KG1 (cell line): ENCODE results near the gene LRRC56.

Experiments used
- DNase-seq: peaks from one replicate; lab custom pipeline; 2025; lab: John Stamatoyannopoulos, UW

LRRC56 gene

GRCh38 chr11:539971-540481, 2.7 kb downstream of the LRRC56 start:
- no peak for DNase-seq

DNA sequence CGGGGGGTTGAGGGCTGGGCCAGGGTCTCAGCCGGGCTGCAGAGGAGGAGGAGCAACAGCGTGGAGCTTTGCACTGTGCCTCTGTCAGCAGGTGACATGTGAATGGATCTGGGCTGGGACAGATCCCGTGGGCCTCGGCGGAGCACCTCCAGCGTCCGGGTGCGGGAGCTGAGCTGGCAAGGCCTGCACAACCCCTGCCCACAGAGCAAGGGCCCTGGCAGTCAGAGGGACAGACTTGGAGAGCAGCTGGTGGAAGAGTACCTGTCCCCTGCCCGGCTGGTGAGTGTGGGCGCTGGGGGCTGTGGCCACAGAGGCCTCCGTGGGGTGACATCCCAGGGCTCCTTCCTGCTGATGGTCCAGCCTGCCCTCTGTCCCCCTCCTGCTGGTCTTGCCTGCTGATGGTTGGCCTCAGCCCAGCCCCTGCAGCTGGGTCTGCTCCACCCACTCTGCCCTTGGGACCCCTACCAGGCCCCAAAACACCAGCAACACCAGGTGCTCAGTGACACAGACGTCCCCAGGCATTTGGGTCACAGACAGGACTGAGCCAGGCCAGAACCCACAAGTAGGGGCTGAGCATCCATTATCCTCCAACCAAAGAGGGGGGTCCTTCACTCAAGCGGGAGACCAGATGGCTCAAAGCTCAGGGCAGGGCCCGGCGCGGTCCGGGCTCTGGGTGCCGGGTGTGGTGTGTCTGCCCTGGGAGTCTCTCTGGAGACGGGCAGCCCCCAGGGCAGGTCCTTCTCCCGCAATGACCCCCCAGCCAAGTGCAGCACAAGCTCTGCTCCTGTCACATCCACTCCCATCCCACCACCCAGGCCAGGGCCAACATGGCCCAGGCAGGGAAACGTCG, 3.5 kb downstream of the LRRC56 start:
- no peak for DNase-seq

GRCh38 chr11:541433-541885, 4.1 kb downstream of the LRRC56 start:
- DNase-seq: no peak

- DNase-seq: no peak
Observed at GRCh38 chr11:544817-545166, 7.5 kb downstream of the LRRC56 start.

- DNase-seq: no peak
Observed at GRCh38 chr11:545171-545570, 7.8 kb downstream of the LRRC56 start.

- no peak for DNase-seq
Observed at GRCh38 chr11:548700-549603, 11.6 kb downstream of the LRRC56 start.

DNA sequence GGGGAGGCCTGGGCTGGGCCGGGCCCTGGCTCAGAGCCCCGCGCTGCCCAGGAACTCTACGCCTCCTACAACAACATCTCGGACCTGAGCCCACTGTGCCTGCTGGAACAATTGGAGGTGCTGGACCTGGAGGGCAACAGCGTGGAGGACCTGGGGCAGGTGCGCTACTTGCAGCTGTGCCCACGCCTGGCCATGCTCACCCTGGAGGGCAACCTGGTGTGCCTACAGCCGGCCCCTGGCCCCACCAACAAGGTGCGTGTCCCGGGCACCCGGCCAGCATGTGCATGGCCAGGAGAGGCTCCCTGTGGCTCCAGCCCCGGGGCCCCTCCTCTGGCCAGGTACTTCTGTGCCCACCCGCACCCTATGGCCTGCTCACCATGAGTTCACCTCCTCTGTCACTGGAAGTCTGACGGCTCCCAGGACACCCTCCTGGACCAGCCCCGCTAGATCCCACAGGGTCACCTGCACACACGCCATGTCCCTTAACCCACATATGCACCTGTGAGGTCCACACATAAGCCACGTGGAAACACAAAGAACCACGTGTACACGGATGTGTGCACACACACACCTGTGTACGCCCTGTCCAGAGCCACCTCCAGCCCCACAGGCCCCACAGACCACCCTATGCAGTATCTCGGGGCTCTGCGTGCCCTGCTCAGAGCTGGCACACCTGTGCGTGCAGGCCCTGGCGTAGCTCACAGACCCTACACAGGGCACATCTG, 12.9 kb downstream of the LRRC56 start:
- no peak for DNase-seq

GRCh38 chr11:550746-551085, 13.4 kb downstream of the LRRC56 start:
- no peak for DNase-seq

- no peak for DNase-seq
Observed at GRCh38 chr11:551131-551530, 13.8 kb downstream of the LRRC56 start.

DNA sequence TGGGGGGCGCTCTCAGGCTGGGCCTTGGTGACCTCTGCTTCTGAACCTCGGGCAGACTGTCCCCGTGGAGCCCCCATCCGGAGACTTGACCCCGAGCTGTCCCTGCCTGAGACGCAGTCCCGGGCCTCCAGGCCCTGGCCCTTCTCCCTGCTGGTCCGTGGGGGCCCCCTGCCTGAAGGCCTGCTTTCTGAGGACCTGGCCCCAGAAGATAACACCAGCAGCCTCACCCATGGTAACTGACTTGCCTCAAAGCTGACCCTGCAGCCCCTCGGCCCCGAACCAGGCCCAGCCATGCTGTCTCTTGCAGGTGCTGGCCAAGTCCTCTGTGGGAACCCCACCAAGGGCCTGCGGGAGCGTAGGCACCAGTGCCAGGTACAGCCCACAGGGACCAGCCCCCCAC, 14.3 kb downstream of the LRRC56 start:
- DNase-seq: no peak

DNA sequence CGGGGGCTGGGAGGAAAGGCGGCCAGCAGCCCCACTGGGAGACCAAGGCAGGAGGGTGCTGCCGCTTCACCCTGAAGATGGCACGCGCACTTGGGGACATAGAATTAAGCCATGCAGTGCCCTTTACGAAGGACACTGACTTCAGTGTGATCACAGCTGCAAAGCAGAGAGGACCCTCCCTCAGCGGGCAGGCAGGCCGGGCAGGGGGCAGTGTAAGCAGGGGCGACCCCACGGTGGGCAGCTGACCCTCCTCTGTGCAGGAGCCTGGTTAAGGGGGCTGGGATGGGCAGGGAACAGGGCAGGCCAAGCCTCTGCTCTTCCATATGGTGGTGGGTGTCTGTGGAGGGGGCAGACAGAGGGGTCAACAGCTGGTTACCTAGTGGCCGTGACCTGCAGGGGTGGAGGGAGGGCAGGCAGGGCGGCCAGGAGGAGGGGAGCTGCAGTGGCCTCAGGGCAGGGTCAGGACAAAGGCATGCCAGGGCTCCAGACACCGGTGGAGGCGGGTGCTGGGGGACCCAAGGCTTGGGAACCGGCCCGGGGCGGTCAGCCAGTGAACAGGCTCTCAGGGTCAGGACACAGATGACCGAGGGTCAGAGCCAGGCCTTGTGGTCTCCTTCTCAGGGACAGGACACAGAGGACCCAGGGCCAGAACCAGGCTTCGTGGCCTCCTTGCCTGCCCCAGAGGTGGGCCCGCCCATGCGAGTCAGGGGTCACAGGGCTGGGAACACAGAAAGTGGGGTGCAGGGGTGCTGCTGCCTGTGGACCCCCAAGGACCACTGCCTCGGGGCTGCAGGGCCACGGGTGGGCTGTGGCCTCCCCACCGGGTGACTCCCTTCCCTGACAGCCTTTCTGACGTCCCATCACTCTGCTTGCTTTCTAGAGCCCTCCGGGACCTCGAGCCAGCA, 16.0 kb downstream of the LRRC56 start:
- DNase-seq: no peak

GRCh38 chr11:553988-554340, 16.6 kb downstream of the LRRC56 start:
- no peak for DNase-seq

- peak; percentile 32 for DNase-seq
Observed at GRCh38 chr11:554428-555226, 17.3 kb downstream of the LRRC56 start.

DNA sequence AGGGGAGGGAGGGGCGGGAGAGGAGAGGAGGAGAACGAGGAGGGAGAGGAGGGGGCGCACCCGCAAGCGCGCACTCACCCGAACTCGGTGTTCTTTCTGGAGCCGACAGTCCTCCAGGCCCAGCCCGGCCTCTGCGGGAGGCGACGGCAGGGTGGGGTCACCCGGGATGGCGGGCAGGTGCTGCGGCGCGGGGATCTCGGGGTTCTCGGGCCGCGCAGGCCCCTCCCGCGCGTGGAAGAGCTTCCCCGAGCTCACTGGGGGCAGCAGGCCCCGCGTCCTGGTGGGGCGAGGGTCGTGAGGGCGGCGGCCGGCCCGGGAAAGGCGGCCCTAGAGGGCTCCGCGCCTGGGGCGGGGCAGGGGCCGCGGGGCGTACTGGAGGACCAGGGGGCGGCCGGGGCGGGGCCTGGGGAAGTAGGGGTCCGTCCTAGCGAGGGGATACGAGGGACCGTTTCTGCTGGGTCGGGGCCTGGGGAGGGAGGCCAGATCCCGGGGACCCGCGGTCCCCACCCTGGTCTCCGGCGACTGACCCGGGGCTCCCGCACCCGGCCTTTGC, 18.0 kb downstream of the LRRC56 start:
- DNase-seq: no peak

DNA sequence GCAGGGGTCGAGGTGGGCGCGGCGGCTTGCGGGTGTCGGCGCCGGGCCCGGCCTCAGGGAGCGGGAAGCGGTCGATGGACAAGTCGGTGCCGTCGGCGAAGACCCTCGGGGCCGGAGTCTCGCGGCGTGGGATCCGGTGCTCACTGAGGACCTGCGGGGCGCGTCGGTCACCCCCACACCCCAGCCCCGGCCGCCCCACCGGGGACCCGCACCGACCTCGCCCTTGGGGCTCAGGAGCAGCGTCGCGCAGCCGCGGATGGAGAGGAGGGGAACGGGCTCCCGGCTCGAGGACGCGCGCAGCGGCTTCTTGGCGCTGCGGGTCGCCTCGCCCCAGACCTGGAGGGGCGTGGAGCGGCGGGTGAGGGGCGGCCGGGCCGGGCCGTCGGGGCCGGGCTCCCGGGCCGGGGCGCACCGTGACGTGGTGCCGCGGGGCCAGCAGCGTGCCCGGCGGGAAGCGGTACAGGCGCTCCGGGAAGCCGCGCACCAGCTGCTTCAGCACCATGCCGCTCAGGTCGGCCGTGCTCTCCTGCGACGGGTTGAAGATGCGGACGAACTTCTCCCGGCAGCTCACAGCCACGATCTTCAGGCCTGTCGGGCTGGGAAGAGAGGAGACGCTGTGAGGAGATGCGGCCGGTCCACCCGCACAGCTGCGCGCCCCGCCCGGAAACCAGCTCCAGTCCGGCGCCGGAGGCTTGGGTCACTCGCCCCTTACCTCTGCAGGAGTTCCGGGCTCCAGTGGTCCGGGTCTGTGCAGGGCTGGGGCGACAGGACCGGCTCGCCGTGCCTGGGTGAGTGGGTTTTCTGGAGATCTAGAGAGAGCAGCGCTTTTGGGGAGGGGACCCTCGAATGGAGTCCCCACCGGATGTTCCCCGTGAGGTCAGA, 18.7 kb downstream of the LRRC56 start:
- DNase-seq: no peak

DNA sequence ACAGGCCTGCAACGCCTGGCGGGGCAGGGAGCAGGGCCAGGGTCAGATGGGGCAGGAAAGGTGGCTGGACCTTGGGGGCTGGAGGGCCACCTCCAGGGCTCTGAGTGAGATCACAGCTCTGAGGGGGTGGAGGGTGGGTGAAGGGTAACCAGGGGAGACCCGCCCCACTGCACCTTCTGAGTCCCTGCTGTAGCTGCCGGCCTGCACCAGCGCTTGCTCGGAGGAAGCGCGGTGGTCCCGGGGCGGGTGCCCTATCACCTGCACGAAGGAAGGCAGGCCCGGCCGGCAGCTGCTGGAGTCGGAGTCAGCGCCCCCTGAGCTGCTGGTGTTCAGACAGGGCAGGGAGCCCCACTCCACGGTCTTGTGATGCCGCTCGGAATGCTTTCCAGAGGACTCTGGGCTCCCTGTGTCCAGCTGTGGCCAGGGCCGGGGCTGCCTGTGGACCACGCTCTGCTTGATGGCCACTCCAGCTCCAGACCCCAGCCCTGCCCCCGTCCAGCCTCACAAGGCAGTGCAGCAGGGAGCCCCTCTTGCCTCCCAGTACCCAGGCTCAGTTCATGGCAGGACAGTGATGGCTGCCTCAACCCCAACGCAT, 19.4 kb downstream of the LRRC56 start:
- no peak for DNase-seq

DNA sequence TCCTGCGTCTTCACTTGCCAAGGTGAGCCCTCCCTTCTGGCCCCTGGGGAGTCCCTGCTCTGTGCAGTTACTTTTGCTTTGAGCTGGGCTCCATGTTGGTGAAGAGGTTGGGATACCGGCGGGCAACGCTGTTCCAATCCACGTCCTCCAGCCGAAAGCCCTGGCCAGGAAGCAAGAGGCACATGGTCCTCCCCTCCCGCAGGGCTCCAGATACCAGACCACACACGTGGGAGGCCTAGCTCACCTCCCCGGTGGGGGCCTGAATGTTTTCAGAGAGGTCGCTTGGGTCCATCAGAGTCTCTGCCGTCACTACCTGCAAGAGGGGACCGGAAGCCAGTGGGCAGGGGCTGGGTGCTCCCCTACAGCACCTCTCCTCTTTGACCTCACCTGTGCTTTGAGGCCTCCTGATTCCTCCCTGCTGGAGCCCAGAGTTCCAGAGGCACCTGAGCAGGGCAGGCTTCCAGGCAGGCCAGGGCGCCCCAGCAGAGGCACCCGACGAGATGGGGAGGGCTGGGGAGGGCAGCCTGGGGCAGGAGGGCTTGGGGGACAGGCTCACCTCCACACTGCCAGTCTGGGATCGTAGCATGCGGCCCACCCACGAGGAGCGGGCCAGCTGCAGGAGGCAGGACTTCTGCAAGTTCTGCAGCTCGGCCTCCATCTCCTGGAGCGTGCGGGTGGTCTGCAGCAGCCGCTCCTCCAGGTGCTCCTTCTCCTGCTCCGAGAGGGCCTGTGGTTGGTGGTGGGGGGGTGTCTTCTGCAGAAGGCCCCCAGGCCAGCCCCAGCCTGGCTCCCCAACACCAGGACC, 20.2 kb downstream of the LRRC56 start:
- DNase-seq: no peak

DNA sequence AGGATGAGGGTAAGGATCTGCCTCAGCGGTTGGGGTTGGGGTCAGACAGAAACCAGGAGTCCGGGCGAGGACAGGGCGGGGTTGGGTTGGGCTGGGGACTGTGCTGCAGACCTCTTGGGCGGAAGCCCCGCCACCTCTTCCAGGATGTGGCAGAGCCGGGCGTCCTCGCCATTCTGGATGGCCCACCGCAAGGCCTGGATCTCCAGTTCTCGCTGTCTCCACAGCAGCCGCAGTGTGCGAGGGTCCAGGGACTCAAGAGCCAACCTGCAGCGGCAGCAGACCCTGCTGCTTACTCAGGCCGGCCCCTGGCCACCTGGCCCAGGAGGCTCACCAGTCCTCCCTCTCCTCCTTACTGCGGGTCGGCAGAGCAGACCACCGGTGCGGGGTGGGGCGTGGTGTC, 21.2 kb downstream of the LRRC56 start:
- DNase-seq: no peak
